ENCODE measurements around the gene DEFB121.

Gene DEFB121

DNA sequence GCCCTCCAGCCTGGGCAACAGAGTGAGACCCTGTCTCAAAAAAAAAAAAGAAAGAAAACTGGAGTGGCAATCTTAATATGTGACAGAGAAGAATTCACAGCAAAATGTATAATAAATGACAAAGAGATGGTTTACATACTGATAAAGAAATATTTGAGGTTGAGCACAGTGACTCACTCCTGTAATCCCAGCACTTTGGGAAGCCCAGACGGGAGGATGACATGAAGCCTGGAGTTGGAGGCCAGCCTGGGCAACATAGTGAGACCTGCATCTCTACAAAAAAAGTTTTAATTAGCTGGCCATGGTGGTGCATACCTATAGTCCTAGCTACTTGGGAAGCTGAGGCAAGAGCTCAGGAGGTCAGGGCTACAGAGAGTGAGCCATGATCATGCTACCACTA, 50.0 kb downstream of the DEFB121 start:
- no peak for DNase-seq

Measured in SHP77 treated with DMSO at 0.1 percent for 48 hours (cell line).